Measurements from ENCODE around the gene PSTK. TPM values are rescaled to one million over a fixed set of nuclear protein-coding genes. Genes with fewer than 3 reads are reported as not detected.

Gene PSTK
- total and polyA plus RNA-seq, 9 of the 15 experiments (the other 6 are each of a cell fraction or from before 2014, with no cell fraction given), result 13.2 to 49.7 (median 18.9) TPM

GRCh38 chr10:123019941-123020703 lies 39.9 kb downstream of the PSTK start:
- BruUV-seq (replicated peaks), result no TSS peak
- ChIA-PET CTCF (ENCODE audit: low intra/inter-chr PET ratio) (no interaction called here), POLR2A (no interaction called here)
- no peak overlapping the region for H3K4me3 ChIP-seq
- no peak overlapping the region for H2AFZ ChIP-seq (ENCODE audit: low read depth, low read length)
- ATAC-seq, result no peak
- no peak overlapping the region for H3K9ac ChIP-seq (ENCODE audit: insufficient read depth in 1 of 2, low read depth in 2 of 2, low read length in 2 of 2)
- intact Hi-C loops (cut with micrococcal nuclease) (no loop called here), in situ Hi-C loops (cut with MboI) (no loop called here)
- no peak overlapping the region for H3K27ac ChIP-seq (ENCODE audit: extremely low read depth, low read depth, low read length)
- H4K20me1 ChIP-seq (replicated peaks; ENCODE audit: control insufficient read depth, insufficient read depth, low read length), result no peaks in the 10 kb centered on the region
- TF ChIP-seq ILF3 (IDR thresholded peaks at IDR 0.05; ENCODE audit: borderline replicate concordance), result no peak
- TF ChIP-seq POLR2G (IDR thresholded peaks at IDR 0.05; ENCODE audit: low read depth, low read length), result no peak
- TF ChIP-seq ZNF76 (CRISPR knock-in tag; IDR thresholded peaks at IDR 0.05; ENCODE audit: borderline replicate concordance), result no peak
- TF ChIP-seq TAF1 (IDR thresholded peaks at IDR 0.05; ENCODE audit: control insufficient read depth, extremely low read depth, insufficient read depth, low read length, severe bottlenecking), result no peak
- TF ChIP-seq, protein P1, sequence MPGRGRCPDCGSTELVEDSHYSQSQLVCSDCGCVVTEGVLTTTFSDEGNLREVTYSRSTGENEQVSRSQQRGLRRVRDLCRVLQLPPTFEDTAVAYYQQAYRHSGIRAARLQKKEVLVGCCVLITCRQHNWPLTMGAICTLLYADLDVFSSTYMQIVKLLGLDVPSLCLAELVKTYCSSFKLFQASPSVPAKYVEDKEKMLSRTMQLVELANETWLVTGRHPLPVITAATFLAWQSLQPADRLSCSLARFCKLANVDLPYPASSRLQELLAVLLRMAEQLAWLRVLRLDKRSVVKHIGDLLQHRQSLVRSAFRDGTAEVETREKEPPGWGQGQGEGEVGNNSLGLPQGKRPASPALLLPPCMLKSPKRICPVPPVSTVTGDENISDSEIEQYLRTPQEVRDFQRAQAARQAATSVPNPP (IDR thresholded peaks at IDR 0.05; ENCODE audit: borderline replicate concordance, insufficient read depth, insufficient read length), result no peak
- no peak for TF ChIP-seq NEUROD1 (IDR thresholded peaks at IDR 0.05; ENCODE audit: borderline replicate concordance, low read depth, low read length, partially characterized antibody)
- TF ChIP-seq EP300 (IDR thresholded peaks at IDR 0.05; ENCODE audit: low read length), result no peak
- TF ChIP-seq POLR2AphosphoS5 (IDR thresholded peaks at IDR 0.05; ENCODE audit: control insufficient read depth, insufficient read depth, low read depth, low read length), result no peak
- TF ChIP-seq STAG1 (CRISPR knock-in tag; IDR thresholded peaks at IDR 0.05; ENCODE audit: borderline replicate concordance), result no peak
- no peak for TF ChIP-seq BMI1 (IDR thresholded peaks at IDR 0.05; ENCODE audit: low read length)
- no peak for TF ChIP-seq ARID2 (IDR thresholded peaks at IDR 0.05)
- TF ChIP-seq ZNF75A (CRISPR knock-in tag; IDR thresholded peaks at IDR 0.05), result no peak
- no peak for TF ChIP-seq CTBP1 (IDR thresholded peaks at IDR 0.05; ENCODE audit: borderline replicate concordance)
- TF ChIP-seq, protein P2, sequence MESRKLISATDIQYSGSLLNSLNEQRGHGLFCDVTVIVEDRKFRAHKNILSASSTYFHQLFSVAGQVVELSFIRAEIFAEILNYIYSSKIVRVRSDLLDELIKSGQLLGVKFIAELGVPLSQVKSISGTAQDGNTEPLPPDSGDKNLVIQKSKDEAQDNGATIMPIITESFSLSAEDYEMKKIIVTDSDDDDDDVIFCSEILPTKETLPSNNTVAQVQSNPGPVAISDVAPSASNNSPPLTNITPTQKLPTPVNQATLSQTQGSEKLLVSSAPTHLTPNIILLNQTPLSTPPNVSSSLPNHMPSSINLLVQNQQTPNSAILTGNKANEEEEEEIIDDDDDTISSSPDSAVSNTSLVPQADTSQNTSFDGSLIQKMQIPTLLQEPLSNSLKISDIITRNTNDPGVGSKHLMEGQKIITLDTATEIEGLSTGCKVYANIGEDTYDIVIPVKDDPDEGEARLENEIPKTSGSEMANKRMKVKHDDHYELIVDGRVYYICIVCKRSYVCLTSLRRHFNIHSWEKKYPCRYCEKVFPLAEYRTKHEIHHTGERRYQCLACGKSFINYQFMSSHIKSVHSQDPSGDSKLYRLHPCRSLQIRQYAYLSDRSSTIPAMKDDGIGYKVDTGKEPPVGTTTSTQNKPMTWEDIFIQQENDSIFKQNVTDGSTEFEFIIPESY (CRISPR knock-in tag; IDR thresholded peaks at IDR 0.05), result no peak
- TF ChIP-seq ZNF79 (CRISPR knock-in tag; IDR thresholded peaks at IDR 0.05; ENCODE audit: low read depth), result no peak
- no peak for TF ChIP-seq NFXL1 (CRISPR knock-in tag; IDR thresholded peaks at IDR 0.05)
- no peak for TF ChIP-seq GATA2 (CRISPR knock-in tag; IDR thresholded peaks at IDR 0.05)
- no peak for TF ChIP-seq XRCC5 (IDR thresholded peaks at IDR 0.05; ENCODE audit: low read depth, low read length)
- no peak for TF ChIP-seq SAFB (IDR thresholded peaks at IDR 0.05; ENCODE audit: borderline replicate concordance, low read depth, low read length)
- no peaks in the 10 kb centered on the region for H3K9me1 ChIP-seq (ENCODE audit: control insufficient read depth, insufficient read depth, low read length)
- DNase-seq (ENCODE audit: extremely low read depth in 1 of 4, low spot score in 3 of 4), result no peak
- no peaks in the 10 kb centered on the region for H3K9me3 ChIP-seq (replicated peaks; ENCODE audit: control insufficient read depth, insufficient read depth, low read depth, low read length)
- H3K4me1 ChIP-seq (replicated peaks in 1 of 2; ENCODE audit: control insufficient read depth in 2 of 2, insufficient read depth in 2 of 2, low read length in 2 of 2), result no peaks in the 10 kb centered on the region; a peak in 1 of 5 replicates
- no peak for FAIRE-seq
- H3K4me2 ChIP-seq (ENCODE audit: insufficient read depth, low read length), result no peak overlapping the region
- no peaks in the 10 kb centered on the region for H3K27me3 ChIP-seq (ENCODE audit: control insufficient read depth in 2 of 2, insufficient read depth in 2 of 2, low read length in 2 of 2)
- no peaks in the 10 kb centered on the region for H3K79me2 ChIP-seq (ENCODE audit: control insufficient read depth, insufficient read depth, low read length)
- H3K36me3 ChIP-seq (ENCODE audit: control insufficient read depth, insufficient read depth, low read length), result no peaks in the 10 kb centered on the region
- WGBS (ENCODE audit: insufficient coverage, low coverage, missing lambda C conversion rate), result 20% methylated on average over 1 of the region's 1 CpG

All from K562 (cell line).